EL (cell line): ENCODE results near the gene MARF1.
"Not testable (repeated sequence)": the region's sequence is repeated elsewhere in the genome, so short reads cannot be mapped to it uniquely, and the experiment has no call there.

ENCODE experiments used
- DNase-seq: peaks from one replicate; pipeline ENCODE4 v3.0.0-alpha.2; 2016

Gene MARF1

GRCh38 chr16:15598648-15599190 lies 44.2 kb downstream of the MARF1 start:
- DNase-seq, result no peak

GRCh38 chr16:15597822-15598647 lies 44.9 kb downstream of the MARF1 start:
- DNase-seq, result no peak

- no peak for DNase-seq
Measured at GRCh38 chr16:15597135-15597534, 45.8 kb downstream of the MARF1 start.

GRCh38 chr16:15594711-15595320 lies 48.1 kb downstream of the MARF1 start:
- no peak for DNase-seq

GRCh38 chr16:15593235-15593634 lies 49.7 kb downstream of the MARF1 start:
- DNase-seq, result no peak

GRCh38 chr16:15592324-15592723 lies 50.6 kb downstream of the MARF1 start:
- no peak for DNase-seq

GRCh38 chr16:15587152-15587825 lies 55.7 kb downstream of the MARF1 start:
- no peak for DNase-seq

GRCh38 chr16:15586716-15587115 lies 56.2 kb downstream of the MARF1 start:
- no peak for DNase-seq

- no peak for DNase-seq
Measured at GRCh38 chr16:15585956-15586355, 57.0 kb downstream of the MARF1 start.

- DNase-seq, result no peak
Measured at GRCh38 chr16:15583526-15583925, 59.4 kb downstream of the MARF1 start.

- DNase-seq, result no peak
Measured at GRCh38 chr16:15581127-15581815, 61.7 kb downstream of the MARF1 start.

GRCh38 chr16:15578824-15579223 lies 64.1 kb downstream of the MARF1 start:
- no peak for DNase-seq

GRCh38 chr16:15576960-15577958 lies 65.7 kb downstream of the MARF1 start:
- DNase-seq, result no peak

GRCh38 chr16:15575293-15576049 lies 67.5 kb downstream of the MARF1 start:
- no peak for DNase-seq

GRCh38 chr16:15574614-15574948 lies 68.4 kb downstream of the MARF1 start:
- DNase-seq, result no peak

GRCh38 chr16:15573896-15574613 lies 68.9 kb downstream of the MARF1 start:
- DNase-seq, result not testable (repeated sequence)

GRCh38 chr16:15573274-15573895 lies 69.6 kb downstream of the MARF1 start:
- no peak for DNase-seq

GRCh38 chr16:15572329-15573001 lies 70.5 kb downstream of the MARF1 start:
- peak; percentile 17 for DNase-seq

GRCh38 chr16:15571557-15571956 lies 71.4 kb downstream of the MARF1 start:
- DNase-seq, result no peak
